Measurements from ENCODE around the gene GOLGA6L9. TPM values are rescaled to one million over a fixed set of nuclear protein-coding genes. Genes with fewer than 3 reads are reported as not detected.
"Not testable (repeated sequence)": the region's sequence is repeated elsewhere in the genome, so short reads cannot be mapped to it uniquely, and the experiment has no call there.

Gene GOLGA6L9
- total RNA-seq, 4 donors from 2014 or later, result 4.2 to 9.7 (median 5.5) TPM

- not testable (repeated sequence) for H3K4me3 ChIP-seq; H3K4me1 ChIP-seq; H3K36me3 ChIP-seq; H3K27me3 ChIP-seq; DNase-seq (ENCODE audit: low spot score in 2 of 2); H3K9me3 ChIP-seq; H3K27ac ChIP-seq
- WGBS, result no CpG with 5 or more reads among the region's 5 CpGs
Observed at GRCh38 chr15:82465629-82466028, 36.0 kb downstream of the GOLGA6L9 start.

DNA sequence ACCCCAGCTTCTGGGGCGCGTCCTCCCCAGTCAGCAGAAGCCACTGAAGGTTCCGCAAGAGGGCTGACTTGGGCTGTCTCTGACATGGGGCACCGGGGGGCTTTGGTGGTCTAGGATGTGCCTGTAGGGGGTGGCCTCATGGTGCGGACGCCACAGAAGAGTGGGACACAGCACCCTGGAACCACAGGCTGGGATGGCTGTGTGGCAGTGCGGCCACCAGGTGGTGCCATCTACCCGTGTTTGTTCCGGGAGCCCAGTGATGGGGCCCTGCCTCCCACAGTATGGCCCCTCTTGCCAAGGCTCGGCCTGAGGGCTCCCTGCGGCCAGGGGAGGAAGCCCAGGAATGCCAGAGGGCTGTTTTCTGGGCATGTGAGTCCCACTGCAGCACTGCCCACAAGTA lies 38.6 kb downstream of the GOLGA6L9 start:
- H3K4me1 ChIP-seq, H3K9me3 ChIP-seq, H3K27me3 ChIP-seq, H3K27ac ChIP-seq, H3K4me3 ChIP-seq, H3K36me3 ChIP-seq: not testable (repeated sequence)
- peak in 1 of 2 donors; percentile 44 for DNase-seq (ENCODE audit: low spot score in 2 of 2)
- no CpG with 5 or more reads among the region's 11 CpGs for WGBS
- peak in 1 of 2 donors; percentile 13 for TF ChIP-seq CTCF (IDR thresholded peaks at IDR 0.05)

DNA sequence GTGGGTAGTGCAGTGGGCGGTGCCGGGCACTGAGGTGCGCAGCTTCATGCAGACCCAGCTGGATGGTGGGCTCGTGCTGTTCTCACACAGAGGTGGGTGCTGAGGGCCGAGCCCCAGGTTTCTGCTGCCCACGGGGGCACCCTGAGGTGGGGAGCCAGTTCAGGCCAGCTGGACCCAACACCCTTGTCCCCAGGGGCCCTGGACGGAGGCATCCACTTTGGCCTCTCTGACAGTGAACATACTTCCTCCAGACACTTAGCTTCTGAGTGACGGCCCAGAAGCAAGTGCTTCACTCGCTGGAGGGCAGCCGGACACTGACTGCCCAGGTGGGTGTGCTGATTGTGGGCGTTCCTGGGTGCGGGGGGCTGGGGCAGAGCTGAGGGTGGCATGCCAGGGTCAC lies 39.8 kb downstream of the GOLGA6L9 start:
- not testable (repeated sequence) for H3K27ac ChIP-seq; DNase-seq (ENCODE audit: low spot score in 2 of 2); H3K4me3 ChIP-seq; H3K36me3 ChIP-seq; H3K9me3 ChIP-seq; H3K27me3 ChIP-seq; H3K4me1 ChIP-seq
- no CpG with 5 or more reads among the region's 12 CpGs for WGBS

GRCh38 chr15:82472269-82472982 lies 42.8 kb downstream of the GOLGA6L9 start:
- 78% methylated on average over 22 of the region's 32 CpGs for WGBS
- H3K4me3 ChIP-seq, H3K27ac ChIP-seq, H3K27me3 ChIP-seq, H3K36me3 ChIP-seq, H3K4me1 ChIP-seq, H3K9me3 ChIP-seq: not testable (repeated sequence)
- DNase-seq (ENCODE audit: low spot score in 2 of 2), result peak; percentile 64 to 77

DNA sequence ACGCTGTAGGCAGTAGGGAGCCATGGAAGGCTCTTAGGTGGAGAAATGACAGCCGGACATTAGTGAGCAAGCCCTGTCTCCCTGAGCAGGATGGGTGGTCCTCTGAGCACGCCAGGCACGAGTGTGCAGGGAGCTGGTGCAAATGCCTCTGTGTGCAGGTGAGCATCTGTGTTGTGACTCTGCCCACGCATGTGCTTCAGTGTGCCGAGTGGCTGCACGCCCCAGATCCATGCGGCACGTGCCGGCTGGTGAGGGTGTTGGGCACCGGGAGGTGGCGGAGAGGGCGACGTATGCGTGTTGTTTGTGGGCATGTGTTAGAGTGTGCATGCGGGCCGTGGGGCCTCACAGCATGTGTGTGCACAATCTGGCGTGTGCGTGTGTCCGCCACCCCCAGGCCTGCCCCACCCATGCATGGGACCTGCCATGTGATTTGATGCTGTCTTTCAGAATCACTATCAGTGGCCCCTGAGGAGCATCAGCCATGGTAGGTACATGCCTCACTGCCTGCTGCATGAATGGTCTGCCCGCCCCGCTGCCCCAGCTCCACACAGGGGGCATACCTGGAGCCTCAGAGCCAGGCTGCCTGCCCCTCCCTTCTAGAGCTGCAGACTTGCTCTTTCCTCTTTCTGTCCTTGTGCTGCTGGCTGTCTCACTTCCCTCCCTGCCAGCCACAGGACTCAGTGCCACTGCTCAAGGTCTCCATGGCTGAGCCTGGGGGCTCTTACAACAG lies 45.1 kb downstream of the GOLGA6L9 start:
- not testable (repeated sequence) for H3K4me1 ChIP-seq, H3K4me3 ChIP-seq, H3K27me3 ChIP-seq, H3K9me3 ChIP-seq, H3K36me3 ChIP-seq, H3K27ac ChIP-seq
- 91% methylated on average over 7 of the region's 22 CpGs for WGBS
- DNase-seq (ENCODE audit: low spot score in 2 of 2), result peak in 1 of 2 donors; percentile 52

DNA sequence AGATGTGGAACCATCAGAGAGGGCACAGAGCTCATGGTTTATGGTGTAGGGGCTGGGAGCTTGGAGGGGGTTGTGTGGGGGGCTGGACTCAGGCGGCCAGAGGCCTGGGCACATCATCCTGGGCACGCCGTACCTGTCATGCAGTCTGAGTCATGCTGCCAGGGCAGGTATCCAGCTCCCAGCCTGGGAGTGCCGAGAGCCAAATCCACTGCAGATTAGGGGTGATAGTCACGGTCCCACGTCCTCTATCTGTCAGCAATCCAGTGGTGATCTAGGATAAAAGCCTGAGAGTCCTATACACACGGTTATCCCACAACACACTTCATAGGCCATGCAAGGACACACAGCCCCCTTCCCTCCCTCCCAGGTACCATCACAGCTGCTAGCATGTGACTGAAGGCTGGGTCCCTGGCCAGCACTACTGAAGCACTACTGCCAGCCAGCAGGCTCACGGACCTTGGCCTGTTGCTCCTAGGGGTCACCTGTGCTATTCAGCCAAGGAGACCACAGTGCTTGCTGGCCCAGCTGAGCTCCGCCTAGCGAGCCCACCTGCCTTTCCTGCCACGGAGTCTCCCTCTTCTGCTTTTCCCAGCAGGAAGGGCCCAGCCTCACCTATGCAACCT lies 45.8 kb downstream of the GOLGA6L9 start:
- H3K36me3 ChIP-seq, H3K27me3 ChIP-seq, H3K4me1 ChIP-seq, H3K4me3 ChIP-seq, H3K9me3 ChIP-seq, H3K27ac ChIP-seq: not testable (repeated sequence)
- peak in 1 of 2 donors; percentile 70 for DNase-seq (ENCODE audit: low spot score in 2 of 2)
- 70% methylated on average over 3 of the region's 11 CpGs for WGBS

DNA sequence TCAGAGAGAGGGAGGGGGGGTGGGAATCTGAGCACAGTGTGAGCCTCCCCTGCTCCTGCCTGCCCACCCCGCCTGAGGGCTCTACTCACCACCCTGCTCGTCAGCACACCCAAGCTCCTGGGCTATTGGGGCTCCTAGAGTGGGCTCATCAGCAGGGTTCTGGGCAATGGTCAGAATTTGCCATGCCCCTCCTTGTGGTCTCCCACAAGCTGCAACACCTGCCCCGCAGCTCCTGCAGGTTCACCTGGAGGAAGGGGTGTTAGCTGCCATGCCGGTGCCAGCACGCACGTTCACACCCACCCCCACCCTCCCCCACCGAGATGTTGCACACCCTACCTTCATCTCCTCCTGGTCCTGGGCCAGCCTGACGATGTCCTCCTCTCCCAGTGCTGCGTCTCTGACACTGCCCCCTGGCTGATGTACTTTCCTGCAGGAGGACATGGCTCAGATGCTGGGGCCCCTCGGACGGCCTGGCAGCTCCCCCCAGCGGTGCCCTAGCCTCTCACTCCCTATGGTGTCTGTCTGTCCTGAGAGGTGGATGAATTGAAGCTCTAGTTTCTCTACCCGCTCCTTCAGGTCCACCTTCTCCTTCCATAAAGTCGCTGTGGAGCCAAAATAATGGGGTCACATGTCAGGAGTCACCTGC lies 47.2 kb downstream of the GOLGA6L9 start:
- H3K4me1 ChIP-seq, H3K27ac ChIP-seq, H3K36me3 ChIP-seq, H3K9me3 ChIP-seq, H3K4me3 ChIP-seq, H3K27me3 ChIP-seq: not testable (repeated sequence)
- DNase-seq (ENCODE audit: low spot score in 2 of 2), result peak; percentile 52 to 74
- WGBS, result 73% methylated on average over 14 of the region's 14 CpGs

DNA sequence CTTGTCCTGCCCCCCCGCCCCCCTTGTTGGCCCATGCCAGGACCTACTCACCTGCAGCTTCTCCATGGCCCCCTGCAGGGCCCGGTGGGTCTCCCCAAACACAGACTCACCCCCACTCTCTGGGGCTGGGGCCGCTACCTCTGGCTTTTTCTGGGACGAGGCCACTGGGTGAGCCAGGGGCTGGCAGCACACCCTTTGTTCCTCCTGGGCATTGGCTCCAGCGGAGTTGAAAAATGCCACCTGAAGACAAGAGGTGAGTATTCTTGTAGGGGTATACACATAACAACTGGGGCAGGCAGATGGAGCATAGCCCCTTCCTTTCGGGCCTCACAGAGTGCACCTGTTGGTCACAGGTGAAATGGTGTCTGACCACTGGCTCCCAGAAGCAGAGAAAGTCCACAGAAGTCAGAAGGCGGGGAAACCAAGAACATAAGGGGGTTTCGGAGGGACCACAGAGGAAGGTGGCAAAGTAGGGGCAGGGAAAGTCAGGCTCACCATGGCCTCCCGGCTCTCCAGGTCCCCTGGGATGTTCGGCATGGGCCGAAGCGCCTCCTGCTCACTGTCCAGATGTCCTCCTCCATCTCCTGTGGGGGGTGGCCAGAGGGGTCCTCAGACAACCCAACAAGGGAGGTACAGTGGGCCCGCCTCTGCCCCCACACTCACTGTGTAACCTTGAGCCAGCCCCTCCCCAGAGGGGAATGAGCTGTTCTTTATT lies 47.9 kb downstream of the GOLGA6L9 start:
- H3K9me3 ChIP-seq, H3K36me3 ChIP-seq, H3K4me3 ChIP-seq, H3K27me3 ChIP-seq, H3K27ac ChIP-seq, H3K4me1 ChIP-seq: not testable (repeated sequence)
- 88% methylated on average over 7 of the region's 13 CpGs for WGBS
- DNase-seq (ENCODE audit: low spot score in 2 of 2), result peak in 1 of 2 donors; percentile 52

Other genes starting within 250 kb of the GOLGA6L9 start
- gene EFL1, start 167.1 kb upstream of the GOLGA6L9 start, total RNA-seq, result 10 to 100 TPM; 18.3 to 25.3 (median 22.2) TPM
- 1 to 10 TPM in 1 of 4 donors, under 1 TPM in 2, not detected in 1; 0.23 to 1.7 (median 0.32) TPM for gene SAXO2, start 167.0 kb upstream of the GOLGA6L9 start, total RNA-seq
- gene GOLGA6L10, start 80.3 kb upstream of the GOLGA6L9 start, total RNA-seq, result 1 to 10 TPM in 3 of 4 donors, under 1 TPM in 1; 0.60 to 4.5 (median 2.0) TPM
- 1,000 to 10,000 TPM; 1,246 to 3,036 (median 2,993) TPM for gene RPS17, start 110.6 kb downstream of the GOLGA6L9 start, total RNA-seq
- 1 to 10 TPM in 3 of 4 donors, under 1 TPM in 1; 0.97 to 5.2 (median 2.5) TPM for gene CPEB1, start 217.5 kb downstream of the GOLGA6L9 start, total RNA-seq

Data from suprapubic skin (tissue), 4 donors.